Measurements from ENCODE around the gene LYPD8. TPM values are rescaled to one million over a fixed set of nuclear protein-coding genes. Genes with fewer than 3 reads are reported as not detected.

LYPD8 gene
- total RNA-seq, 2 experiments from 2014 or later: not detected

- Histone ChIP-seq H3K4me1 (ENCODE audit: insufficient read depth, low read length) (peaks cover 12% of the 10 kb centered on the region), H3K4me3 (ENCODE audit: low read length) (no peak overlapping the region), H3K27ac (ENCODE audit: low read depth in 1 of 2, low read length in 2 of 2) (no peak overlapping the region), H3K9me3 (ENCODE audit: control insufficient read depth in 1 of 2, insufficient read depth in 1 of 2, low read length in 2 of 2) (no peaks in the 10 kb centered on the region), H3K27me3 (ENCODE audit: control insufficient read depth in 1 of 2, insufficient read depth in 2 of 2, low read length in 2 of 2) (no peaks in the 10 kb centered on the region), H3K36me3 (ENCODE audit: insufficient read depth, low read length) (no peaks in the 10 kb centered on the region)
- H3K36me3 Mint-ChIP-seq (ENCODE audit: low read depth): no peaks in the 10 kb centered on the region
- no peak for DNase-seq
- no peak overlapping the region for H3K4me3 Mint-ChIP-seq
- no peak for TF ChIP-seq CTCF (IDR thresholded peaks at IDR 0.05)
- ATAC-seq (ENCODE audit: poor library complexity): no peak
- H3K9me3 Mint-ChIP-seq: no peaks in the 10 kb centered on the region
- ChIA-PET CTCF (no interaction called here), POLR2A (no interaction called here)
- peaks cover 25% of the 10 kb centered on the region for H3K4me1 Mint-ChIP-seq (ENCODE audit: low read depth)
- no peak overlapping the region for H3K27ac Mint-ChIP-seq
- no peaks in the 10 kb centered on the region for H3K27me3 Mint-ChIP-seq
- intact Hi-C loops (cut with DNase I, micrococcal nuclease): no loop called here
These were observed 7.3 kb downstream of the LYPD8 start for GRCh38 chr1:248748211-248748610.

- no peaks in the 10 kb centered on the region for H3K9me3 ChIP-seq (ENCODE audit: control insufficient read depth in 1 of 2, insufficient read depth in 1 of 2, low read length in 2 of 2)
These were observed 14.7 kb downstream of the LYPD8 start for GRCh38 chr1:248740876-248741275.

GRCh38 chr1:248739572-248740205 is 15.9 kb downstream of the LYPD8 start:
- H3K4me3 Mint-ChIP-seq: no peak overlapping the region
- no peak for TF ChIP-seq CTCF (IDR thresholded peaks at IDR 0.05)

More at GRCh38 chr1:248740876-248741275, 14.7 kb downstream of the LYPD8 start:
- no peaks in the 10 kb centered on the region for H3K36me3 Mint-ChIP-seq (ENCODE audit: low read depth)
- no peak for TF ChIP-seq CTCF (IDR thresholded peaks at IDR 0.05)
- H3K4me1 Mint-ChIP-seq (ENCODE audit: low read depth): no peaks in the 10 kb centered on the region
- H3K27ac ChIP-seq (ENCODE audit: low read depth in 1 of 2, low read length in 2 of 2): no peak overlapping the region
- no peaks in the 10 kb centered on the region for H3K36me3 ChIP-seq (ENCODE audit: insufficient read depth, low read length)
- no peaks in the 10 kb centered on the region for H3K27me3 ChIP-seq (ENCODE audit: control insufficient read depth in 1 of 2, insufficient read depth in 2 of 2, low read length in 2 of 2)
- H3K27me3 Mint-ChIP-seq: peaks cover 7% of the 10 kb centered on the region
- H3K4me3 Mint-ChIP-seq: no peak overlapping the region
- no peaks in the 10 kb centered on the region for H3K4me1 ChIP-seq (ENCODE audit: insufficient read depth, low read length)
- no peak overlapping the region for H3K4me3 ChIP-seq (ENCODE audit: low read length)
- H3K9me3 Mint-ChIP-seq: no peaks in the 10 kb centered on the region
- DNase-seq: no peak
- ChIA-PET POLR2A (no interaction called here), CTCF (no interaction called here)
- no peak for ATAC-seq (ENCODE audit: poor library complexity)
- intact Hi-C loops (cut with DNase I, micrococcal nuclease): no loop called here
- H3K27ac Mint-ChIP-seq: no peak overlapping the region

More at GRCh38 chr1:248739572-248740205, 15.9 kb downstream of the LYPD8 start:
- ChIA-PET CTCF (no interaction called here), POLR2A (no interaction called here)
- Mint-ChIP-seq H3K4me1 (ENCODE audit: low read depth) (no peaks in the 10 kb centered on the region), H3K27ac (no peak overlapping the region), H3K36me3 (ENCODE audit: low read depth) (no peaks in the 10 kb centered on the region), H3K27me3 (peaks cover 7% of the 10 kb centered on the region), H3K9me3 (peaks cover 5% of the 10 kb centered on the region)
- Histone ChIP-seq H3K36me3 (ENCODE audit: insufficient read depth, low read length) (no peaks in the 10 kb centered on the region), H3K4me3 (ENCODE audit: low read length) (no peak overlapping the region), H3K27ac (ENCODE audit: low read depth in 1 of 2, low read length in 2 of 2) (no peak overlapping the region), H3K27me3 (ENCODE audit: control insufficient read depth in 1 of 2, insufficient read depth in 2 of 2, low read length in 2 of 2) (no peaks in the 10 kb centered on the region), H3K4me1 (ENCODE audit: insufficient read depth, low read length) (no peaks in the 10 kb centered on the region), H3K9me3 (ENCODE audit: control insufficient read depth in 1 of 2, insufficient read depth in 1 of 2, low read length in 2 of 2) (no peaks in the 10 kb centered on the region)
- ATAC-seq (ENCODE audit: poor library complexity): no peak
- intact Hi-C loops (cut with DNase I, micrococcal nuclease): no loop called here
- no peak for DNase-seq
